ENCODE results near the gene IGFLR1.

IGFLR1 gene

DNA sequence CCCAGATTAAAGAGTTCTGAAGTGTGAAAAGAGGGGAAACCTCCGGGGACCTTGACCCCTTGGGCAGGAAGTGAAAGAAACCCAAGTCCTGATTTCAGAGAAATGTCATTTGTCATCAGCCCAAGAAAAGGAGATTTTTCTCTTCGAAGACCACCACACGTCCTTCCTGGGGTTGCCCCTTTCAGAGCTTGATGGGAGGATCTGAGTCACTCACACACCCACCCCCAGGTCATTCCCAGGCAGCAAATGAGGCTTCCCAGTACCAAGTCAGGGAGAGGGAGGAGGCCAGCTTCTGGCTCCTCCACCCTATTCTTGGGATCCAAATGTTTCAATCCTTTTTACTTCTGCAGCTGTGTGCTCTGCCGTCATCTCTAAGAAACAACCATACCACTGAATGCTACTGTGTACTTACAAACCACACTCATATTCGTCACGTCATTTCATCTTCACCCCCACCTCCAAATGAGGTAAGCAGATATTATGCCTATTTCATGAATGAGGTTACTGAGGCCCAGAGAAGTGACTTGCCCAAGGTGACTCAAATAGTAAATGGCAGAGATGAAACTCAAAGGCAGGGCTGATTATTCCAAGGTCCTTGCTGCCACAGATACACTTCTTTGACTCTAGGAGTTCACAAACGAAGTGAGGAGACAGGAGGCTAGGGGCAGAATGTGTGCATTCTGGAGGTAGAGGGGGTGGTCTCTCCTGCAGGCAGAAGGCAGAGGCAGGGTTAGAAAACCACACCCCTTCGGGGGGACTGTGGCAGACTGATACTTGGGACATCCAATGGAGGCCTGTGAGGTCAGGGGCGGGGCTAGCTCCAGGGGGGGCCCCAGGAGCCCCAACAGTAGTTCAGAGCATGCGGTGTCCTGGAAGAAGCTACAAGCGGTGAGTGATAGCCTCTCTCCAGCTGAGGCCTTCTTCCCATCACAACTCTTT is 29.4 kb downstream of the IGFLR1 start:
- no peaks in the 10 kb centered on the region for H3K36me3 ChIP-seq
- peaks cover 6% of the 10 kb centered on the region; the same call in 1 of the 2 replicates for H4K20me1 ChIP-seq
- TF ChIP-seq Cebpa-rat (IDR thresholded peaks at IDR 0.05), result no peak
- peak overlapping the region; percentile 3; the same call in 1 of the 2 replicates for H3K27ac ChIP-seq
- 0 out of 2 replicates have a peak, but pooled peaks cover 3% of the 10 kb centered on the region for H3K27me3 ChIP-seq
- H3K4me2 ChIP-seq, result peak overlapping the region; percentile 49
- no peaks in the 10 kb centered on the region for H3K9me3 ChIP-seq
- H3K4me3 ChIP-seq, result no peak overlapping the region
- peaks cover 35% of the 10 kb centered on the region for H3K4me1 ChIP-seq
- H3K9ac ChIP-seq, result no peak overlapping the region

DNA sequence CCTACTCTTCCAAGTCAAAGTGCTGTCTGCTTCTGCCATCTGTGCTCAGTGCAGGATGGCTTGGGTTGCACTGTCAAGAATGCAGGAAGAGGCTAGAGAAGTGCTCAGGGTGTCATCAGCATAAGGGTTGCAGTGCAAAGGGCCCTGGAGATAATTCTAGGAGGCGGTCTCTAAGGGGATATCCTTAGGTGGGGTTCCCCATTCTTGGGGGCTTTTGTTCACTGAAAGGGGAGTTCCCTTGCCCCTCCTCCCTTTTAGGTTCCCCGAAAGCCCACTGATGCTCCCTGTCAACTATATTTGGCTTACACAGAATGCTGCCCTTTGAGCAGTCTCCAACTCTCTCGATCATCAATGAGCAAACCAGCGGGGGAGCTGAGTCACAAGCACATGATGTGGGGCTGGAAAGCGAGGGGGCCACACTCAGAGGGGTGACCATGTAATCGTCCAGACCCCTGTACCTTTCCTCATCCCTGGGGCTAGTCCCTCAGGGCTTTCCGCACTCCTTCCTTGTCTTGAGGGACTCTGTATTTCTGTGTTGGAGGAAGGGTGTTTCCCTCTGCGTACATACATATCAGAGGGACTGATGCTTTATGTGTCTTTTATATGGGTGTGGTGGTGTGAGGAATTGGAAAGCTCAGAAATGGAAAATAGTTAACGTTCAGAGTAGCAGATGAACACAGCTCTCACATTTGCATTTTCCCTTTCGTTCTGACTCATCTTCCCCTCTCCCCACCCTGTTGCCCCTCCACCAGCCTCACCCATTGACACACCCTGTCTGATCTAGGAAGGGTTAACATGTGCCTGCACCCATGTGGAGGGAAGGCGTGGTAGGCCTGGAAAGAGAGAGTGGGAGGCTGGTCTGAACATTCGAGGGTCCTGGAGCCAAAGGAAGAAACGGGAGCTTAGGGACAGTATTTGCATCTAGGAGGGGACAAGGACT is 31.2 kb downstream of the IGFLR1 start:
- no peak for TF ChIP-seq Cebpa-rat (IDR thresholded peaks at IDR 0.05)
- H3K27me3 ChIP-seq, result 0 out of 2 replicates have a peak, but pooled peaks cover 3% of the 10 kb centered on the region
- no peaks in the 10 kb centered on the region for H3K9me3 ChIP-seq
- H3K27ac ChIP-seq, result no peak overlapping the region
- H3K4me2 ChIP-seq, result no peak overlapping the region
- H3K4me3 ChIP-seq, result no peak overlapping the region
- H3K4me1 ChIP-seq, result peaks cover 32% of the 10 kb centered on the region
- H4K20me1 ChIP-seq, result peaks cover 6% of the 10 kb centered on the region; the same call in 1 of the 2 replicates
- no peaks in the 10 kb centered on the region for H3K36me3 ChIP-seq
- no peak overlapping the region for H3K9ac ChIP-seq

DNA sequence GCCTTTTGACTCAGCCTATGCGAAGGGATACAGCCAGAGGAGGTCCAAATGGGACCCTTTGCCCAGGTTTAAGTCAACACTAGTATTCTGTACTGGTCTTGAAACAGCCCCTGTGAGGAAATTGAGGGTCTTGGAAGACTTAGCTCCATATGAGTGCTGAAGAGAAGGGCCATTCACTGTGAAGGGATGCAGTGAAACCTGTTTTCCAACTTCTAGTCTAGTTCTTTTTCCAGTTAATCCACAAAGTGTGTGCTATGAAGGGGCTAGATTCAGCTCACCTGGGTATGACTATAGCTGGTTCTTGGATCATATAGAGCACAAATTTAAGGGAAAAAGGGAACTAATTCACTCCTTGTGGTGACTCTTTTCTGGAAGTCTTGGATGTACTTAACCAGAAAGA is 33.9 kb downstream of the IGFLR1 start:
- Histone ChIP-seq H3K9ac (no peak overlapping the region), H3K27ac (no peak overlapping the region), H3K4me2 (no peak overlapping the region), H3K9me3 (no peaks in the 10 kb centered on the region), H3K4me3 (no peak overlapping the region), H4K20me1 (no peaks in the 10 kb centered on the region), H3K36me3 (no peaks in the 10 kb centered on the region), H3K4me1 (peaks cover 14% of the 10 kb centered on the region), H3K27me3 (no peaks in the 10 kb centered on the region)
- no peak for TF ChIP-seq Cebpa-rat (IDR thresholded peaks at IDR 0.05)

DNA sequence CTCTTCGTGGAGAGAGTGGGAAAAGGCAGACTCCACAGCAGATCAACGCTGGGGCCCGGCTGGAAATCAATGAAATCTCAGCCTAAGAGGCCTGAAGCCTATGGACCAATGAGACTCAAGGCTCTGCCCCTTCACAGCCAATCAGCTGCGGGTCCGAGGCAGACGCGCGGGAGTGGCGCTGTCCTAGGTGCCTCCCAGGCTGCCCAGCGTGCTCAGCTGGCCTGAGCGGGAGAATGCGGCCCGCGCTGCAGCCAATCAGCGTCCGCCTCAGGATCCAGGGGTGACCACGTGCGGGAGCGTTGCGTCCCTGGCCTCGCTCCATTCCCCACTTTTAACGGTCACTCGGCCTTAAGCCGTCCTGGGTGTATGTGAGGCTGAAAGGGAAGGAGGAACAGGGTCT is 38.0 kb downstream of the IGFLR1 start, which contains the start of gene ZBTB32:
TSS of gene ZBTB32 (plus strand) at position 341 of the 400 bp plus-strand sequence. CDS start 10,069 bp downstream, outside the sequence.
- Histone ChIP-seq H3K4me2 (no peak within 1 kb of the TSS), H3K4me3 (no peak within 1 kb of the TSS), H4K20me1 (no peaks in the 10 kb centered on the region), H3K36me3 (no peaks in the 10 kb centered on the region), H3K9me3 (no peaks in the 10 kb centered on the region), H3K4me1 (0 out of 2 replicates have a peak, but pooled peaks cover 7% of the 10 kb centered on the region), H3K27ac (no peak within 1 kb of the TSS), H3K27me3 (peaks cover 10% of the 10 kb centered on the region; the same call in 1 of the 2 replicates), H3K9ac (no peak within 1 kb of the TSS)
- TF ChIP-seq Cebpa-rat (IDR thresholded peaks at IDR 0.05), result no peak

DNA sequence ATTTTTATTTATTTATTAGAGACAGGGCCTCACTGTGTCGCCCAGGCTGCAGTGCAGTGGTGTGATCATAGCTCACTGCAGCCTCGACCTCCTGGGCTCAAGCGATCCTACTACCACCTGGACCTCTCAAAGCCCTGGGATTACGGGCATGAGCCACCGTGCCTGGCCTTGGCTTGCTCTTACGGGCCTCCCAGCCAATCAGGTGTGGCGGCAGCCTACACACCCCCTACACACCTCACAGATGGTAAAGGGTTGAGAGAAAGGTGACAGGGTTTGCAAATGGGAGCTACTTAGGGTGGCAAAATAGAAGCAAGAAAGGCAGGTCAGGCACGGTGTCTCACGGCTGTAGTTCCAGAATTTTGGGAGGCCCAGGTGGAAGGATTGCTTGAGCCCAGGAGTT is 38.9 kb downstream of the IGFLR1 start:
- Histone ChIP-seq H3K36me3 (no peaks in the 10 kb centered on the region), H3K27me3 (peaks cover 10% of the 10 kb centered on the region; the same call in 1 of the 2 replicates), H4K20me1 (no peaks in the 10 kb centered on the region), H3K9me3 (no peaks in the 10 kb centered on the region), H3K4me1 (0 out of 2 replicates have a peak, but pooled peaks cover 7% of the 10 kb centered on the region), H3K9ac (no peak overlapping the region), H3K4me3 (no peak overlapping the region), H3K4me2 (peak overlapping the region; percentile 73; the same call in 1 of the 2 replicates), H3K27ac (no peak overlapping the region)
- TF ChIP-seq Cebpa-rat (IDR thresholded peaks at IDR 0.05), result no peak

DNA sequence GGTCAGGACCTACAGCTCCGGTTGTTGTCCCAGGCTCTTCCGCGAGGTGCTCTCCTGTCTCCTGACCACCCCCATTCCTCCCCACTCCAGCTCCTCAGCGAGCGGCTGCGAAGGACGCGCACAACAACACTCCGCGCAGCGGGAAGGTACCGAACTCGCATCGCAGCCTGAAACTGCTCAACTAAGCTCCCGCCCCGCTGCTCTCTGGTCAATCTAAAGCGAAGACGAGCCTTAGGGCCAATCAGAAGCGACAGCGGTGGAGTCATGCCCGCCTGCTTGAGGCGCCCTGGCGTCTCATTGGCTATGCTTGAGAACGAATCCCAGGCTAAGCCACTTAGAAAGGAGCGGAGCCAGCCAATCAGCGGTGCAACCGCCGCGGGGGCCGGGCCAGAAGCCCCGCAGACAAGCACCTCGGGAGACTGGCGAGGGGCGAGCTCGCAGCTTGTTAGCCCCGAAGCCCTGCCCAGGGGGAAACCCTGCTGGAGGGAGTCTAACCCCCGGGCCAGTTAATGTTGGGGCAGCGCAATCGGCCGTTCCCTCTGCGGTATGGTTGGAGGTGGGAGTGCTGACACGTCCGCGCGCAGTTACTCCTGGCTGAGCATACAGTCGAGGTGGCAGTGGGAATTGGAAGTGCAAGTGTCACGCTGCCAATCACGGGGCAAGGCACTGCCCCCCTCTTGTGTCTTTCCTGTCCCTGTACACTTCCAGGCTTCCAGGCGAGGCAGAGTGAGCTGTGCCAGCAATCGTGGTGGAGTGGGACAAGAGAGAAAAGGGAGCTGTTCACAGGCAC is 39.8 kb downstream of the IGFLR1 start:
- Histone ChIP-seq H3K4me2 (peak overlapping the region; percentile 73), H3K27ac (no peak overlapping the region), H4K20me1 (no peaks in the 10 kb centered on the region), H3K36me3 (no peaks in the 10 kb centered on the region), H3K9me3 (no peaks in the 10 kb centered on the region), H3K4me1 (0 out of 2 replicates have a peak, but pooled peaks cover 7% of the 10 kb centered on the region), H3K4me3 (peak overlapping the region; percentile 62), H3K9ac (peak overlapping the region; percentile 15; the same call in 1 of the 2 replicates), H3K27me3 (peaks cover 10% of the 10 kb centered on the region; the same call in 1 of the 2 replicates)
- TF ChIP-seq Cebpa-rat (IDR thresholded peaks at IDR 0.05), result no peak

DNA sequence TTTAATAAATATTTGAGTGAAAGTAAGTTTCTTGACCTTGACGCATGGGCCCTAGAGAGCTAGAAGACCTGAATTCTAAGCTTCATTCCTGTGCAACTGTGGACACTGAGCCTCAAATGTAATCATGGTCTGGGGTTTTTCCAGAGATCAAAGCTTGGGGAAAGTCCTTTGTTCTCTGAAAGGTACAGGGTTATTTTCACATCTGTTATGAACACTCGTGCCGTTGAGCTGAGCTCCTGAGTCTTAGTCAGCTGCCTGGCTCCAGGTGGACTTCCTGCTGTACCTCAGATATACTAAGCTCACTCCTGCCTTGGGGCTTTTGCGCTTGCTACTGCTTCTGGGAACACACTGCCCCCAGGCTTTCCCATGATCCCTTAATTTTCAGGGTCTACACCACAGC is 45.4 kb downstream of the IGFLR1 start:
- peaks cover 13% of the 10 kb centered on the region; the same call in 1 of the 2 replicates for H3K4me1 ChIP-seq
- H3K4me2 ChIP-seq, result no peak overlapping the region
- no peak overlapping the region for H3K4me3 ChIP-seq
- no peaks in the 10 kb centered on the region for H3K36me3 ChIP-seq
- H3K9ac ChIP-seq, result no peak overlapping the region
- H3K9me3 ChIP-seq, result no peaks in the 10 kb centered on the region
- no peak overlapping the region for H3K27ac ChIP-seq
- no peak for TF ChIP-seq Cebpa-rat (IDR thresholded peaks at IDR 0.05)
- H3K27me3 ChIP-seq, result no peaks in the 10 kb centered on the region
- no peaks in the 10 kb centered on the region for H4K20me1 ChIP-seq

DNA sequence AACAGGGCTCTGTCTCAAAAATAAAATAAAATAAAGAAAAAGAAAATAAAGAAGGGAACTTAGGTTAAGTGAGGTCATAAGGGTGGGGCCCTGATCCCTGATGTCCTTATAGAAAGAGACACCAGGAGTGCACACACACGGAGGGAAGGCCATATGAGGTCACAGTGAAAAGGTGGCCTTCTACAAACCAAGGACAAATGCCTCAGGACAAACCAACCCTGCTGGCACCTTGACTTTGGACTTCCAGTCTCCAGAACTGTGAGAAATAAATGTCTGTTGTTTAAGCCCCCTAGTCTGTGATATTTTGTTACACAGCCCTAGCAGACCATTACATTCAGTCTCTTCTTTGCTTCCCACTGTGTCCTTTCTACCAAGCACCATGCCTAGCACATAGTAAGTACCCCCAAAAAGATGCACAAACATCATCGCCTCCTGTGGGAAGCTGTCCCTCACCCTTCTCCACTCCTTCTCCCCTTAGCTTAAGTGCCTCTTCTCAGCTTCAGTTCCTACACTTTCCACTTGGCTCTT is 46.3 kb downstream of the IGFLR1 start:
- Histone ChIP-seq H3K4me1 (peaks cover 13% of the 10 kb centered on the region; the same call in 1 of the 2 replicates), H4K20me1 (no peaks in the 10 kb centered on the region), H3K9ac (no peak overlapping the region), H3K9me3 (no peaks in the 10 kb centered on the region), H3K27me3 (no peaks in the 10 kb centered on the region), H3K4me2 (no peak overlapping the region), H3K27ac (no peak overlapping the region), H3K36me3 (no peaks in the 10 kb centered on the region), H3K4me3 (no peak overlapping the region)
- TF ChIP-seq Cebpa-rat (IDR thresholded peaks at IDR 0.05), result no peak
